K562 (cell line): Measurements from ENCODE around the gene GABRA4. TPM values are rescaled to one million over a fixed set of nuclear protein-coding genes. Genes with fewer than 3 reads are reported as not detected.

Source experiments
- ATAC-seq: fragments of 200-7000 bp; cut with Tn5 transposase; 3 replicates; pipeline ENCODE4 v1.9.1; 2020; ENCODE audit warnings: moderate library complexity
- BruUV-seq: library from RNA; stranded (reverse); fragments of 400-500 nt; replicated peaks from 2 replicates; lab custom pipeline; 2021; lab: Mats Ljungman, UMichigan
- CTCF ChIA-PET: fragments of 300-600 bp; formaldehyde crosslinking; extraction: SDS; loops from one replicate; lab custom pipeline; 2021; ENCODE audit warnings: low intra/inter-chr PET ratio; lab: Yijun Ruan, JAX
- POLR2A ChIA-PET: fragments of 300-600, 350-650 bp; sonication (Branson Sonifier 250); formaldehyde crosslinking; extraction: SDS; loops from one replicate; lab custom pipeline; 2021; ENCODE audit warnings: antibody characterized with exemption, inconsistent platforms; lab: Yijun Ruan, JAX
- DNase-seq, 4 experiments: peaks; one replicate each; pipeline versions ENCODE4 v3.0.0 to v3.0.0-alpha.2; 2011 to 2018; ENCODE audit warnings: low spot score in 3 of 4, mixed read lengths in 3 of 4; ENCODE audit errors: extremely low read depth in 1 of 4
- FAIRE-seq: peaks from 2 replicates; lab custom pipeline; 2011; peaks lifted over from hg19 to GRCh38; lab: Jason Lieb, UNC
- H2AFZ ChIP-seq: 2 replicates; pipeline ENCODE4 v1.6.0; 2011; ENCODE audit warnings: low read depth, low read length, control low read depth, inconsistent platforms
- H3K27ac ChIP-seq: fragments of 200-600 bp; 3 replicates; pipeline ENCODE4 v1.8.0; 2011; ENCODE audit warnings: low read depth, mild to moderate bottlenecking, control low read depth, inconsistent platforms, low read length, moderate library complexity, mixed read lengths; ENCODE audit errors: extremely low read depth
- H3K27me3 ChIP-seq, 2 experiments: fragments of 300-600 bp in 1 of 2; 2 replicates in 1 of 2; 3 replicates in 1 of 2; pipeline versions ENCODE4 v1.6.0 to v1.8.0; 2011; ENCODE audit warnings: inconsistent platforms in 2 of 2, low read length in 2 of 2, mild to moderate bottlenecking in 1 of 2, mixed read lengths in 1 of 2, moderate library complexity in 1 of 2; ENCODE audit not compliant: control insufficient read depth in 2 of 2, insufficient read depth in 2 of 2
- H3K36me3 ChIP-seq: fragments of 300-600 bp; 3 replicates; pipeline ENCODE4 v1.8.0; 2011; ENCODE audit warnings: mild to moderate bottlenecking, low read length, inconsistent platforms; ENCODE audit not compliant: control insufficient read depth, insufficient read depth
- H3K4me1 ChIP-seq, 2 experiments: fragments of 200-600 bp in 1 of 2; replicated peaks in 1 of 2; 2 replicates in 1 of 2; 3 replicates in 1 of 2; pipeline versions ENCODE4 v1.5.1 to v1.8.0; 2011; ENCODE audit warnings: inconsistent platforms in 2 of 2, low read length in 2 of 2, mild to moderate bottlenecking in 1 of 2, mixed read lengths in 1 of 2, moderate library complexity in 1 of 2; ENCODE audit not compliant: control insufficient read depth in 2 of 2, insufficient read depth in 2 of 2
- H3K4me2 ChIP-seq: 2 replicates; pipeline ENCODE4 v1.6.1; 2011; ENCODE audit warnings: low read length, control low read depth, inconsistent platforms, mixed read lengths; ENCODE audit not compliant: insufficient read depth
- H3K4me3 ChIP-seq: fragments of 200-600 bp; sonication (generic), shearing (Covaris generic); 2 replicates; pipeline ENCODE4 v1.5.1; 2016; ENCODE audit warnings: control low read depth, inconsistent platforms
- H3K79me2 ChIP-seq: fragments of 200-600 bp; 3 replicates; pipeline ENCODE4 v1.8.0; 2011; ENCODE audit warnings: low read length, inconsistent platforms; ENCODE audit not compliant: control insufficient read depth, insufficient read depth
- H3K9ac ChIP-seq, 2 experiments: 2 replicates each; pipeline versions ENCODE4 v1.6.0 to v1.6.1; 2011; ENCODE audit warnings: low read depth in 2 of 2, low read length in 2 of 2, control low read depth in 1 of 2, inconsistent platforms in 1 of 2, mild to moderate bottlenecking in 1 of 2, mixed read lengths in 1 of 2; ENCODE audit not compliant: insufficient read depth in 1 of 2
- H3K9me1 ChIP-seq: one replicate; pipeline ENCODE4 v1.6.0; 2011; ENCODE audit warnings: inconsistent platforms, mild to moderate bottlenecking, low read length, moderate library complexity; ENCODE audit not compliant: control insufficient read depth, insufficient read depth
- H3K9me3 ChIP-seq: replicated peaks from 2 replicates; pipeline ENCODE4 v1.5.1; 2011; ENCODE audit warnings: low read depth, low read length, inconsistent platforms; ENCODE audit not compliant: control insufficient read depth, insufficient read depth
- H4K20me1 ChIP-seq: replicated peaks from 2 replicates; pipeline ENCODE4 v1.6.1; 2011; ENCODE audit warnings: low read length, inconsistent platforms, mixed read lengths; ENCODE audit not compliant: control insufficient read depth, insufficient read depth
- ARID4B ChIP-seq: sonication (generic); formaldehyde crosslinking; IDR thresholded peaks from 2 replicates; pipeline ENCODE4 v1.8.0; 2022; ENCODE audit warnings: mild to moderate bottlenecking, missing genetic modification reagents
- FOXP1 ChIP-seq: sonication (generic); formaldehyde crosslinking; IDR thresholded peaks from 2 replicates; pipeline ENCODE4 v1.8.0; 2022; ENCODE audit warnings: mild to moderate bottlenecking, missing genetic modification reagents
- KLF16 ChIP-seq: IDR thresholded peaks from 2 replicates; pipeline ENCODE4 v1.6.1; 2016; ENCODE audit warnings: antibody characterized with exemption
- RBFOX2 ChIP-seq: fragments of 200-400 bp; formaldehyde crosslinking; IDR thresholded peaks from 2 replicates; pipeline ENCODE4 v1.6.1; 2017; ENCODE audit warnings: low read depth, mild to moderate bottlenecking, low read length, moderate library complexity
- WGBS: fragments of 100-300 bp; shearing (Covaris generic); methylation state at CpG from one replicate; pipeline ENCODE4 v1.1.6; 2016; ENCODE audit warnings: low coverage, mixed read lengths; ENCODE audit not compliant: insufficient coverage; ENCODE audit errors: missing lambda C conversion rate; 5-methylcytosine and 5-hydroxymethylcytosine counted together
- in situ Hi-C: fragments of 300-500 bp; cut with MboI; formaldehyde crosslinking; loops from 4 replicates; pipeline ENCODE4 v1.15.0; 2018; ENCODE audit warnings: inconsistent platforms, mixed read lengths
- intact Hi-C: fragments of 100-400 bp; cut with micrococcal nuclease; formaldehyde crosslinking; loops from 2 replicates; pipeline ENCODE4 v1.14.2; 2022
- polyA plus RNA-seq, 8 experiments: library from polyadenylated mRNA; depleted of rRNA in 4 of 8; stranded (reverse) in 5 of 8; unstranded in 3 of 8; fragments of >200 nt; fragmentation: Nextera tagmentation in 2 of 8; fragmentation: Illumina TruSeq in 1 of 8; extraction: Ambion mirVana in 2 of 8; extraction: Trizol in 1 of 8; gene quantifications; 2 replicates each; pipeline versions ENCODE4 v1.2.1 to v1.2.3, GENCODE V29; 2011 to 2014; ENCODE audit warnings: inconsistent platforms in 1 of 8, missing spikeins in 1 of 8
- total RNA-seq, 7 experiments: library from RNA; depleted of rRNA in 6 of 7; stranded (reverse); fragments of >200 nt in 6 of 7; fragmentation: Illumina TruSeq in 2 of 7; extraction: Trizol in 2 of 7; gene quantifications; 2 replicates each; pipeline versions ENCODE4 v1.2.1 to v1.2.3, GENCODE V29; 2011 to 2021; ENCODE audit warnings: low replicate concordance in 1 of 7

The GABRA4 gene
- total and polyA plus RNA-seq, 9 of the 15 experiments (the other 6 are each of a cell fraction or from before 2014, with no cell fraction given), result not detected

GRCh38 chr4:46979726-46980125, 13.7 kb downstream of the GABRA4 start (continued):
- TF ChIP-seq ARID4B (CRISPR knock-in tag), result no peak

GRCh38 chr4:46979283-46979682, 14.1 kb downstream of the GABRA4 start:
- Histone ChIP-seq H4K20me1 (no peaks in the 10 kb centered on the region), H3K9me3 (no peaks in the 10 kb centered on the region), H3K27me3 (no peaks in the 10 kb centered on the region), H3K4me1 (no peaks in the 10 kb centered on the region), H3K79me2 (no peaks in the 10 kb centered on the region), H3K9me1 (no peaks in the 10 kb centered on the region), H2AFZ (no peak overlapping the region), H3K9ac (no peak overlapping the region), H3K4me2 (no peak overlapping the region), H3K36me3 (no peaks in the 10 kb centered on the region), H3K4me3 (no peak overlapping the region), H3K27ac (no peak overlapping the region)
- intact Hi-C loops (no loop called here), in situ Hi-C loops (no loop called here)
- ChIA-PET POLR2A (no interaction called here), CTCF (interaction anchor here (0.6 kb wide), 1 partner anchor 1553 kb away, joined by 3 read pairs; no protein-coding TSS in a partner anchor)
- ATAC-seq, result no peak
- DNase-seq, result no peak
- 0% methylated on average over 2 of the region's 2 CpGs for WGBS
- BruUV-seq, result no TSS peak
- TF ChIP-seq RBFOX2 (no peak), KLF16 (no peak), FOXP1 (CRISPR knock-in tag) (no peak)
- no peak for FAIRE-seq
